ENCODE results near the gene CA10. TPM values are rescaled to one million over a fixed set of nuclear protein-coding genes. Genes with fewer than 3 reads are reported as not detected.

The CA10 gene
- total and polyA plus RNA-seq, 2 experiments from 2014 or later, result 0.92 to 1.5 TPM

DNA sequence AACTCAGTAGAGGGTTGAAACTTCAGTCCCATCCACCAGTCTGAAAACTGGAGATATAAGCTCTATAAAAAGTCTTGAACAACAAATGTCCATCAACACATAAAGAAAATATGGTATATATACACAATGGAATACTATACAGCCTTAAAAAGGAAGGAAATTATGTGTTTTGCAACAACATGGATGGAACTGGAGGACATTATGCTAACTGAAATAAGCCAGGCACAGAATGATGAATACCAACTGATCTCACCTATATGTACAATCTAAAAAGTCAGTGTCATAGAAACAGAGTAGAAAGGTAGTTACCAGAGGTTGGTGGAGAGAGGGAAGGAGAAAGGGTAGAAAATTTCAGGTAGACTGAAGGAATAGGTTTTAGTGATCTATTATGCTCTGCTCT is 438.1 kb downstream of the CA10 start:
- H3K36me3 ChIP-seq (ENCODE audit: insufficient read depth), result no peaks in the 10 kb centered on the region
- TF ChIP-seq ETS1 (IDR thresholded peaks at IDR 0.05), result no peak
- TF ChIP-seq CREB1 (CRISPR knock-in tag; IDR thresholded peaks at IDR 0.05; ENCODE audit: low read depth), result no peak
- TF ChIP-seq STAT1 (IDR thresholded peaks at IDR 0.05; ENCODE audit: unreplicated experiment), result no peak
- no peak for TF ChIP-seq EZH2phosphoT487 (IDR thresholded peaks at IDR 0.05; ENCODE audit: unreplicated experiment)
- TF ChIP-seq POLR2AphosphoS5 (IDR thresholded peaks at IDR 0.05; ENCODE audit: low read depth), result no peak
- TF ChIP-seq NANOG (IDR thresholded peaks at IDR 0.05; ENCODE audit: borderline replicate concordance), result no peak
- TF ChIP-seq ZNF114 (CRISPR knock-in tag; IDR thresholded peaks at IDR 0.05), result no peak
- no peak for TF ChIP-seq EZH2 (IDR thresholded peaks at IDR 0.05; ENCODE audit: low read depth, unreplicated experiment)
- TF ChIP-seq, protein P1, sequence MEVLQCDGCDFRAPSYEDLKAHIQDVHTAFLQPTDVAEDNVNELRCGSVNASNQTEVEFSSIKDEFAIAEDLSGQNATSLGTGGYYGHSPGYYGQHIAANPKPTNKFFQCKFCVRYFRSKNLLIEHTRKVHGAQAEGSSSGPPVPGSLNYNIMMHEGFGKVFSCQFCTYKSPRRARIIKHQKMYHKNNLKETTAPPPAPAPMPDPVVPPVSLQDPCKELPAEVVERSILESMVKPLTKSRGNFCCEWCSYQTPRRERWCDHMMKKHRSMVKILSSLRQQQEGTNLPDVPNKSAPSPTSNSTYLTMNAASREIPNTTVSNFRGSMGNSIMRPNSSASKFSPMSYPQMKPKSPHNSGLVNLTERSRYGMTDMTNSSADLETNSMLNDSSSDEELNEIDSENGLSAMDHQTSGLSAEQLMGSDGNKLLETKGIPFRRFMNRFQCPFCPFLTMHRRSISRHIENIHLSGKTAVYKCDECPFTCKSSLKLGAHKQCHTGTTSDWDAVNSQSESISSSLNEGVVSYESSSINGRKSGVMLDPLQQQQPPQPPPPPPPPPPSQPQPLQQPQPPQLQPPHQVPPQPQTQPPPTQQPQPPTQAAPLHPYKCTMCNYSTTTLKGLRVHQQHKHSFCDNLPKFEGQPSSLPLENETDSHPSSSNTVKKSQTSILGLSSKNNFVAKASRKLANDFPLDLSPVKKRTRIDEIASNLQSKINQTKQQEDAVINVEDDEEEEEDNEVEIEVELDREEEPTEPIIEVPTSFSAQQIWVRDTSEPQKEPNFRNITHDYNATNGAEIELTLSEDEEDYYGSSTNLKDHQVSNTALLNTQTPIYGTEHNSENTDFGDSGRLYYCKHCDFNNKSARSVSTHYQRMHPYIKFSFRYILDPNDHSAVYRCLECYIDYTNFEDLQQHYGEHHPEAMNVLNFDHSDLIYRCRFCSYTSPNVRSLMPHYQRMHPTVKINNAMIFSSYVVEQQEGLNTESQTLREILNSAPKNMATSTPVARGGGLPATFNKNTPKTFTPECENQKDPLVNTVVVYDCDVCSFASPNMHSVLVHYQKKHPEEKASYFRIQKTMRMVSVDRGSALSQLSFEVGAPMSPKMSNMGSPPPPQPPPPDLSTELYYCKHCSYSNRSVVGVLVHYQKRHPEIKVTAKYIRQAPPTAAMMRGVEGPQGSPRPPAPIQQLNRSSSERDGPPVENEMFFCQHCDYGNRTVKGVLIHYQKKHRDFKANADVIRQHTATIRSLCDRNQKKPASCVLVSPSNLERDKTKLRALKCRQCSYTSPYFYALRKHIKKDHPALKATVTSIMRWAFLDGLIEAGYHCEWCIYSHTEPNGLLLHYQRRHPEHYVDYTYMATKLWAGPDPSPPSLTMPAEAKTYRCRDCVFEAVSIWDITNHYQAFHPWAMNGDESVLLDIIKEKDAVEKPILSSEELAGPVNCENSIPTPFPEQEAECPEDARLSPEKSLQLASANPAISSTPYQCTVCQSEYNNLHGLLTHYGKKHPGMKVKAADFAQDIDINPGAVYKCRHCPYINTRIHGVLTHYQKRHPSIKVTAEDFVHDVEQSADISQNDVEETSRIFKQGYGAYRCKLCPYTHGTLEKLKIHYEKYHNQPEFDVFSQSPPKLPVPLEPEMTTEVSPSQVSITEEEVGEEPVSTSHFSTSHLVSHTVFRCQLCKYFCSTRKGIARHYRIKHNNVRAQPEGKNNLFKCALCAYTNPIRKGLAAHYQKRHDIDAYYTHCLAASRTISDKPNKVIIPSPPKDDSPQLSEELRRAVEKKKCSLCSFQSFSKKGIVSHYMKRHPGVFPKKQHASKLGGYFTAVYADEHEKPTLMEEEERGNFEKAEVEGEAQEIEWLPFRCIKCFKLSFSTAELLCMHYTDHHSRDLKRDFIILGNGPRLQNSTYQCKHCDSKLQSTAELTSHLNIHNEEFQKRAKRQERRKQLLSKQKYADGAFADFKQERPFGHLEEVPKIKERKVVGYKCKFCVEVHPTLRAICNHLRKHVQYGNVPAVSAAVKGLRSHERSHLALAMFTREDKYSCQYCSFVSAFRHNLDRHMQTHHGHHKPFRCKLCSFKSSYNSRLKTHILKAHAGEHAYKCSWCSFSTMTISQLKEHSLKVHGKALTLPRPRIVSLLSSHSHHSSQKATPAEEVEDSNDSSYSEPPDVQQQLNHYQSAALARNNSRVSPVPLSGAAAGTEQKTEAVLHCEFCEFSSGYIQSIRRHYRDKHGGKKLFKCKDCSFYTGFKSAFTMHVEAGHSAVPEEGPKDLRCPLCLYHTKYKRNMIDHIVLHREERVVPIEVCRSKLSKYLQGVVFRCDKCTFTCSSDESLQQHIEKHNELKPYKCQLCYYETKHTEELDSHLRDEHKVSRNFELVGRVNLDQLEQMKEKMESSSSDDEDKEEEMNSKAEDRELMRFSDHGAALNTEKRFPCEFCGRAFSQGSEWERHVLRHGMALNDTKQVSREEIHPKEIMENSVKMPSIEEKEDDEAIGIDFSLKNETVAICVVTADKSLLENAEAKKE (CRISPR knock-in tag; IDR thresholded peaks at IDR 0.05), result no peak
- TF ChIP-seq CTCF (conservative IDR thresholded peaks at IDR 0.05; ENCODE audit: low read depth in 2 of 2), result no peak
- no peak for TF ChIP-seq ZNF331 (CRISPR knock-in tag; IDR thresholded peaks at IDR 0.05; ENCODE audit: low read depth)
- no peaks in the 10 kb centered on the region for H3K27me3 ChIP-seq (ENCODE audit: insufficient read depth)
- no peaks in the 10 kb centered on the region for H3K36me3 Mint-ChIP-seq (ENCODE audit: low read depth)
- no peaks in the 10 kb centered on the region for H3K4me1 Mint-ChIP-seq
- ATAC-seq (no peak), DNase-seq (ENCODE audit: low spot score) (no peak)
- H3K27ac ChIP-seq (ENCODE audit: low read depth), result no peak overlapping the region
- H3K4me3 ChIP-seq, result no peak overlapping the region
- H3K79me2 ChIP-seq (replicated peaks; ENCODE audit: insufficient read depth), result no peaks in the 10 kb centered on the region
- no peaks in the 10 kb centered on the region; the same call in 2 of the 3 replicates for H3K9me3 Mint-ChIP-seq
- H4K20me1 ChIP-seq (replicated peaks; ENCODE audit: insufficient read depth), result no peaks in the 10 kb centered on the region
- H3K4me2 ChIP-seq, result no peak overlapping the region
- no peak overlapping the region for H3K27ac Mint-ChIP-seq
- no peak overlapping the region for H3K4me3 Mint-ChIP-seq
- H3F3A ChIP-seq (replicated peaks; ENCODE audit: low read depth), result no peaks in the 10 kb centered on the region
- no peaks in the 10 kb centered on the region for H3K27me3 Mint-ChIP-seq (ENCODE audit: insufficient read depth, low read depth, poor library complexity)
- H2AFZ ChIP-seq, result no peak overlapping the region
- H3K4me1 ChIP-seq (ENCODE audit: insufficient read depth), result no peaks in the 10 kb centered on the region
- H3K9me2 ChIP-seq (ENCODE audit: insufficient read depth), result peaks cover 6% of the 10 kb centered on the region; the same call in 1 of the 2 replicates

Measured in GM23338 (cell line).